Measurements from ENCODE around the gene P2RX5. TPM values are rescaled to one million over a fixed set of nuclear protein-coding genes. Genes with fewer than 3 reads are reported as not detected.

The P2RX5 gene
- polyA plus RNA-seq, 1 donor (not counting 4 experiments of a cell fraction or from before 2014, with no cell fraction given) = 0.43 TPM

DNA sequence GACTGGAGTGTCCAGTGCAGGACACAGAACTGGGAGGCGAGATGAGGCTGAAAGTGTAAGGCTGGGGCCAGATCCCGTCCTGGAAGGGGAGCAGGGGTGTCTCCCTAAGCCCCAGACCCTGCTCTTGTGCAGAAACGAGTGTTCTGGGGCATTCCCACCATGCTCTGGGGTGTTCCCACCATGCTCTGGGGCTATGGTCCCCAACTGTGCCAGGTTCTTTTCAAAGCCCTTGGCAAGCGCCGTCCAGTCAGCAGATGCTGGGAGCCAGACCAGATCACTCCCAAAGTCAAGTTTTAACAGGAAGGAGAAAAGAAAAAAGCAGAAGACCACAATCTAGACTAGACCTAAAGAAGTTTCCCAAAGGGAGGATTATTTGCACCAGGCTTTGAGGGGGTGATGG, 30.1 kb downstream of the P2RX5 start:
- H3K36me3 ChIP-seq (ENCODE audit: control insufficient read depth in 2 of 2, extremely low read depth in 1 of 2, insufficient read depth in 2 of 2, low read length in 2 of 2) = peaks cover 27 to 29% of the 10 kb centered on the region in 2 experiments
- peaks cover 12% of the 10 kb centered on the region for H4K20me1 ChIP-seq (ENCODE audit: control insufficient read depth, extremely low read depth, insufficient read depth, low read length)
- no peak overlapping the region for H2AFZ ChIP-seq (ENCODE audit: control insufficient read depth, low read length)
- H3K4me1 ChIP-seq (ENCODE audit: control insufficient read depth, extremely low read depth, insufficient read depth, low read length) = peaks cover 30% of the 10 kb centered on the region
- H3K9me1 ChIP-seq (ENCODE audit: control insufficient read depth, extremely low read depth, insufficient read depth, low read length) = peaks cover 8% of the 10 kb centered on the region
- peak overlapping the region; percentile 96 to 99 (median 98) for H3K4me3 ChIP-seq (ENCODE audit: control insufficient read depth in 2 of 3, extremely low read depth in 1 of 3, insufficient read depth in 2 of 3, low read depth in 1 of 3, low read length in 3 of 3)
- peak overlapping the region; percentile 16 for H3K9ac ChIP-seq (ENCODE audit: control insufficient read depth, extremely low read depth, insufficient read depth, low read length)
- FAIRE-seq = peak; percentile 9
- no peak for DNase-seq (ENCODE audit: low read depth, low spot score)
- H3K27me3 ChIP-seq (ENCODE audit: control insufficient read depth, extremely low read depth, insufficient read depth, low read length) = no peaks in the 10 kb centered on the region
- TF ChIP-seq, protein P1, sequence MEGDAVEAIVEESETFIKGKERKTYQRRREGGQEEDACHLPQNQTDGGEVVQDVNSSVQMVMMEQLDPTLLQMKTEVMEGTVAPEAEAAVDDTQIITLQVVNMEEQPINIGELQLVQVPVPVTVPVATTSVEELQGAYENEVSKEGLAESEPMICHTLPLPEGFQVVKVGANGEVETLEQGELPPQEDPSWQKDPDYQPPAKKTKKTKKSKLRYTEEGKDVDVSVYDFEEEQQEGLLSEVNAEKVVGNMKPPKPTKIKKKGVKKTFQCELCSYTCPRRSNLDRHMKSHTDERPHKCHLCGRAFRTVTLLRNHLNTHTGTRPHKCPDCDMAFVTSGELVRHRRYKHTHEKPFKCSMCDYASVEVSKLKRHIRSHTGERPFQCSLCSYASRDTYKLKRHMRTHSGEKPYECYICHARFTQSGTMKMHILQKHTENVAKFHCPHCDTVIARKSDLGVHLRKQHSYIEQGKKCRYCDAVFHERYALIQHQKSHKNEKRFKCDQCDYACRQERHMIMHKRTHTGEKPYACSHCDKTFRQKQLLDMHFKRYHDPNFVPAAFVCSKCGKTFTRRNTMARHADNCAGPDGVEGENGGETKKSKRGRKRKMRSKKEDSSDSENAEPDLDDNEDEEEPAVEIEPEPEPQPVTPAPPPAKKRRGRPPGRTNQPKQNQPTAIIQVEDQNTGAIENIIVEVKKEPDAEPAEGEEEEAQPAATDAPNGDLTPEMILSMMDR (optimal IDR thresholded peaks at IDR 0.05 in 1 of 3, IDR thresholded peaks at IDR 0.05 in 1 of 3, conservative IDR thresholded peaks at IDR 0.05 in 1 of 3; ENCODE audit: extremely low read depth in 1 of 3, insufficient read depth in 2 of 3, low read length in 3 of 3) = no peak
- no peak for TF ChIP-seq EZH2 (IDR thresholded peaks at IDR 0.05; ENCODE audit: low read length)
- peaks cover 50% of the 10 kb centered on the region for H3K79me2 ChIP-seq (ENCODE audit: control insufficient read depth, insufficient read depth, low read length)
- H3K27ac ChIP-seq (ENCODE audit: control insufficient read depth, insufficient read depth, low read length) = peak overlapping the region; percentile 25
- no peaks in the 10 kb centered on the region for H3K9me3 ChIP-seq (ENCODE audit: control insufficient read depth, low read depth, low read length)
- dilution Hi-C loops (cut with MboI; ENCODE audit: extremely low pct_ligation_motif_present, low sequenced_read_pairs) = no loop called here
- H3K4me2 ChIP-seq (ENCODE audit: control insufficient read depth, extremely low read depth, insufficient read depth, low read depth, low read length) = peak overlapping the region; percentile 100

DNA sequence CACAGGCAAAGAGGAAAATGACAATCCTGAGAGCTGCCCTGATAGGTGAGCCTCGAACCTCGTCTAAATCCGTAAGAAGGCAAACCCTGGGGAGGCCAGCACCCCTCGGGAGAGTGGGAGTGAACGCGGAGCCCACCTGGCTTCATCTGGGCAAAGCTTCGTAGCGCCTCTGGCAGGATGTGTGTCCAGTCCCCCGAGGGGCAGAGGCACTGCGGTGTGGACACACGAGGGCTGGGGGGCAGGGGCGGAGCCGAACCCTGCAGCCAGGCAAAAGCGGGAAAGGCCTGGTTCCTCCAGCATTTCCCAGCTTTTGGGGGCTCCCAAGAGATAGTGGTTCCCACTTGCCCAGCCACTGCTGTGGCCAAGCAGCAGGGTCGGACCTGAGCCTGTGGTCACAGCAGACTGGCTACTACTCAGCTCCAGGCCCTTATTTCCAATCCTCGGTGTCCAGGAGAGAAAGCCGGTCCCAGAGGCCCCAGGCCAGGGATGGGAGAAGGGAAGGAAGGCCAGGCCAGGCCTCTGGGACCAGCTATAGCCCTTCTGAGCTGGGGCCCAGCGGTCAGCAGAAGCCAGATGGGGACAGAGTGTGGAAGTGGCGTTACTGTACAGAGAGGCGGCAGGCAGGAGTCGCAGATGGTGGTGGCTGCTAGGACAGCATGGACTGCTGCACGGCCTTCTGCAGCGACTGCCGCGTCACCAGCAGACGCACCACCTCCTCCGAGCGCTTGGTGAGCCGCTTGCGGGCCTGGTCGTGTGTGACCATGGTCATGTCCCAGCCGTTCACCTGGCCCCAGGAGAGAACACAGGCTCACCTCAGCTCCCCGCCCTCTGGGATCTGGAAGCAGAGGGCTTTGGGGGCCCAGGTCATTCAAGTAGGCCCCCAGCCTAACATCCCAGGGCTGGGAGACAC, 32.6 kb downstream of the P2RX5 start:
- TF ChIP-seq EZH2 (IDR thresholded peaks at IDR 0.05; ENCODE audit: low read length) = no peak
- TF ChIP-seq, protein P1 (optimal IDR thresholded peaks at IDR 0.05 in 1 of 3, IDR thresholded peaks at IDR 0.05 in 1 of 3, conservative IDR thresholded peaks at IDR 0.05 in 1 of 3; ENCODE audit: extremely low read depth in 1 of 3, insufficient read depth in 2 of 3, low read length in 3 of 3) = no peak
- no peak overlapping the region for H3K4me3 ChIP-seq (ENCODE audit: control insufficient read depth in 2 of 3, extremely low read depth in 1 of 3, insufficient read depth in 2 of 3, low read depth in 1 of 3, low read length in 3 of 3)
- peaks cover 37% of the 10 kb centered on the region for H3K4me1 ChIP-seq (ENCODE audit: control insufficient read depth, extremely low read depth, insufficient read depth, low read length)
- DNase-seq (ENCODE audit: low read depth, low spot score) = no peak
- no peak overlapping the region for H3K4me2 ChIP-seq (ENCODE audit: control insufficient read depth, extremely low read depth, insufficient read depth, low read depth, low read length)
- no peak overlapping the region for H2AFZ ChIP-seq (ENCODE audit: control insufficient read depth, low read length)
- no peaks in the 10 kb centered on the region for H3K9me3 ChIP-seq (ENCODE audit: control insufficient read depth, low read depth, low read length)
- H3K27ac ChIP-seq (ENCODE audit: control insufficient read depth, insufficient read depth, low read length) = no peak overlapping the region
- no peaks in the 10 kb centered on the region for H3K27me3 ChIP-seq (ENCODE audit: control insufficient read depth, extremely low read depth, insufficient read depth, low read length)
- H3K36me3 ChIP-seq (ENCODE audit: control insufficient read depth in 2 of 2, extremely low read depth in 1 of 2, insufficient read depth in 2 of 2, low read length in 2 of 2) = peaks cover 29 to 30% of the 10 kb centered on the region in 2 experiments
- dilution Hi-C loops (cut with MboI; ENCODE audit: extremely low pct_ligation_motif_present, low sequenced_read_pairs) = no loop called here
- no peak for FAIRE-seq
- H3K9me1 ChIP-seq (ENCODE audit: control insufficient read depth, extremely low read depth, insufficient read depth, low read length) = peaks cover 11% of the 10 kb centered on the region
- peaks cover 31% of the 10 kb centered on the region for H3K79me2 ChIP-seq (ENCODE audit: control insufficient read depth, insufficient read depth, low read length)
- no peak overlapping the region for H3K9ac ChIP-seq (ENCODE audit: control insufficient read depth, extremely low read depth, insufficient read depth, low read length)
- peaks cover 12% of the 10 kb centered on the region for H4K20me1 ChIP-seq (ENCODE audit: control insufficient read depth, extremely low read depth, insufficient read depth, low read length)

Measured in keratinocyte (primary cell).